Activated T-helper 17 cell treated with anti-CD3 and anti-CD28 coated beads, Interleukin-2, amount 50 U/mL, for 72 hours (primary cell): ENCODE results near the gene KLK8. TPM values are rescaled to one million over a fixed set of nuclear protein-coding genes. Genes with fewer than 3 reads are reported as not detected.

Experiments used
- ATAC-seq: fragments of 150-1000 bp; cut with Tn5 transposase; replicated peaks from 2 replicates; pipeline ENCODE4 v1.10.0; 2021; ENCODE audit warnings: mild to moderate bottlenecking, moderate library complexity
- H3K27ac Mint-ChIP-seq: one replicate; pipeline ENCODE4 v1.8.0; 2022; ENCODE audit warnings: mixed read lengths
- H3K27me3 Mint-ChIP-seq: one replicate; pipeline ENCODE4 v1.8.0; 2022; ENCODE audit warnings: mixed read lengths
- H3K36me3 Mint-ChIP-seq: one replicate; pipeline ENCODE4 v1.8.0; 2022; ENCODE audit warnings: low read depth, mild to moderate bottlenecking, mixed read lengths
- H3K4me1 Mint-ChIP-seq: one replicate; pipeline ENCODE4 v1.8.0; 2022; ENCODE audit warnings: mixed read lengths
- H3K4me3 Mint-ChIP-seq: one replicate; pipeline ENCODE4 v1.8.0; 2022; ENCODE audit warnings: mild to moderate bottlenecking, mixed read lengths
- H3K9me3 Mint-ChIP-seq: one replicate; pipeline ENCODE4 v1.8.0; 2022; ENCODE audit warnings: mixed read lengths
- total RNA-seq, 2 donors: library from RNA; stranded (reverse); gene quantifications; one replicate each; pipeline ENCODE4 v1.2.3, GENCODE V29; 2022

The KLK8 gene
- total RNA-seq, result not detected

- no peak within 1 kb of the TSS for H3K4me3 Mint-ChIP-seq
These were observed at the start of gene KLK8 for GRCh38 chr19:51001515-51001914. KLK8 (minus strand) TSS chr19:51001604; CDS start chr19:51001167, 437 bp downstream.

GRCh38 chr19:51047031-51047335 lies 45.6 kb upstream of the KLK8 start:
- Mint-ChIP-seq H3K4me3 (no peak overlapping the region), H3K9me3 (no peaks in the 10 kb centered on the region), H3K27ac (no peak overlapping the region), H3K36me3 (no peaks in the 10 kb centered on the region), H3K27me3 (peaks cover 9% of the 10 kb centered on the region), H3K4me1 (no peaks in the 10 kb centered on the region)
- ATAC-seq, result no peak

More at GRCh38 chr19:51001515-51001914, at the start of gene KLK8:
- Mint-ChIP-seq H3K4me1 (no peaks in the 10 kb centered on the region), H3K9me3 (no peaks in the 10 kb centered on the region), H3K27ac (no peak within 1 kb of the TSS), H3K36me3 (no peaks in the 10 kb centered on the region), H3K27me3 (peaks cover 49% of the 10 kb centered on the region)
- no peak for ATAC-seq

GRCh38 chr19:51044327-51044726 lies 42.9 kb upstream of the KLK8 start:
- Mint-ChIP-seq H3K9me3 (no peaks in the 10 kb centered on the region), H3K4me1 (no peaks in the 10 kb centered on the region), H3K27me3 (peaks cover 9% of the 10 kb centered on the region), H3K36me3 (no peaks in the 10 kb centered on the region), H3K4me3 (no peak overlapping the region), H3K27ac (no peak overlapping the region)
- no peak for ATAC-seq

GRCh38 chr19:51043497-51043896 lies 42.1 kb upstream of the KLK8 start:
- H3K9me3 Mint-ChIP-seq, result no peaks in the 10 kb centered on the region
- no peaks in the 10 kb centered on the region for H3K4me1 Mint-ChIP-seq
- peaks cover 9% of the 10 kb centered on the region for H3K27me3 Mint-ChIP-seq
- no peak overlapping the region for H3K27ac Mint-ChIP-seq
- no peak overlapping the region for H3K4me3 Mint-ChIP-seq
- H3K36me3 Mint-ChIP-seq, result no peaks in the 10 kb centered on the region
- no peak for ATAC-seq

GRCh38 chr19:51040151-51040550 lies 38.7 kb upstream of the KLK8 start:
- no peaks in the 10 kb centered on the region for H3K4me1 Mint-ChIP-seq
- no peaks in the 10 kb centered on the region for H3K36me3 Mint-ChIP-seq
- ATAC-seq, result no peak
- H3K27me3 Mint-ChIP-seq, result no peaks in the 10 kb centered on the region
- no peak overlapping the region for H3K27ac Mint-ChIP-seq
- no peak overlapping the region for H3K4me3 Mint-ChIP-seq
- no peaks in the 10 kb centered on the region for H3K9me3 Mint-ChIP-seq

- Mint-ChIP-seq H3K27ac (no peak overlapping the region), H3K9me3 (no peaks in the 10 kb centered on the region), H3K4me3 (no peak overlapping the region), H3K36me3 (no peaks in the 10 kb centered on the region), H3K27me3 (peaks cover 11% of the 10 kb centered on the region), H3K4me1 (no peaks in the 10 kb centered on the region)
- ATAC-seq, result no peak
These were observed 35.1 kb upstream of the KLK8 start for GRCh38 chr19:51036519-51036918.

- Mint-ChIP-seq H3K36me3 (no peaks in the 10 kb centered on the region), H3K9me3 (no peaks in the 10 kb centered on the region), H3K4me1 (no peaks in the 10 kb centered on the region), H3K27ac (no peak within 1 kb of the TSS), H3K27me3 (peaks cover 20% of the 10 kb centered on the region), H3K4me3 (no peak within 1 kb of the TSS)
- no peak for ATAC-seq
These were observed 33.3 kb upstream of the KLK8 start, which contains the start of gene KLK12 for GRCh38 chr19:51034704-51035103. KLK12 (minus strand) TSS chr19:51035002; CDS start chr19:51034621, 381 bp downstream.

GRCh38 chr19:51031880-51032225 lies 30.4 kb upstream of the KLK8 start:
- no peak overlapping the region for H3K4me3 Mint-ChIP-seq
- no peaks in the 10 kb centered on the region for H3K9me3 Mint-ChIP-seq
- no peak overlapping the region for H3K27ac Mint-ChIP-seq
- peaks cover 30% of the 10 kb centered on the region for H3K27me3 Mint-ChIP-seq
- no peaks in the 10 kb centered on the region for H3K36me3 Mint-ChIP-seq
- no peaks in the 10 kb centered on the region for H3K4me1 Mint-ChIP-seq
- no peak for ATAC-seq

- Mint-ChIP-seq H3K27me3 (peaks cover 34% of the 10 kb centered on the region), H3K4me1 (no peaks in the 10 kb centered on the region), H3K4me3 (no peak overlapping the region), H3K36me3 (no peaks in the 10 kb centered on the region), H3K9me3 (no peaks in the 10 kb centered on the region), H3K27ac (no peak overlapping the region)
- ATAC-seq, result no peak
These were observed 29.9 kb upstream of the KLK8 start for GRCh38 chr19:51031220-51031879.

- H3K4me1 Mint-ChIP-seq, result no peaks in the 10 kb centered on the region
- no peaks in the 10 kb centered on the region for H3K36me3 Mint-ChIP-seq
- no peak overlapping the region for H3K4me3 Mint-ChIP-seq
- H3K9me3 Mint-ChIP-seq, result no peaks in the 10 kb centered on the region
- no peak overlapping the region for H3K27ac Mint-ChIP-seq
- no peak for ATAC-seq
- H3K27me3 Mint-ChIP-seq, result peaks cover 34% of the 10 kb centered on the region
These were observed 29.2 kb upstream of the KLK8 start for GRCh38 chr19:51030631-51031030.

- Mint-ChIP-seq H3K4me1 (no peaks in the 10 kb centered on the region), H3K9me3 (no peaks in the 10 kb centered on the region), H3K36me3 (no peaks in the 10 kb centered on the region), H3K27ac (no peak overlapping the region), H3K27me3 (peaks cover 37% of the 10 kb centered on the region), H3K4me3 (no peak overlapping the region)
- no peak for ATAC-seq
These were observed 28.3 kb upstream of the KLK8 start for GRCh38 chr19:51029718-51030117.

GRCh38 chr19:51027873-51028272 lies 26.5 kb upstream of the KLK8 start:
- Mint-ChIP-seq H3K4me3 (no peak overlapping the region), H3K4me1 (no peaks in the 10 kb centered on the region), H3K9me3 (no peaks in the 10 kb centered on the region), H3K27ac (no peak overlapping the region), H3K27me3 (peaks cover 40% of the 10 kb centered on the region), H3K36me3 (no peaks in the 10 kb centered on the region)
- no peak for ATAC-seq

- H3K9me3 Mint-ChIP-seq, result no peaks in the 10 kb centered on the region
- H3K27ac Mint-ChIP-seq, result no peak overlapping the region
- peaks cover 46% of the 10 kb centered on the region for H3K27me3 Mint-ChIP-seq
- no peak for ATAC-seq
- H3K36me3 Mint-ChIP-seq, result no peaks in the 10 kb centered on the region
- H3K4me3 Mint-ChIP-seq, result no peak overlapping the region
- H3K4me1 Mint-ChIP-seq, result no peaks in the 10 kb centered on the region
These were observed 25.9 kb upstream of the KLK8 start for GRCh38 chr19:51027126-51027806.

GRCh38 chr19:51026554-51026831 lies 25.1 kb upstream of the KLK8 start, which contains the start of gene KLK11:
KLK11 (minus strand) TSS chr19:51026616; CDS start chr19:51025631, 985 bp downstream.
- ATAC-seq, result no peak
- Mint-ChIP-seq H3K27me3 (peaks cover 44% of the 10 kb centered on the region), H3K9me3 (no peaks in the 10 kb centered on the region), H3K4me3 (no peak within 1 kb of the TSS), H3K36me3 (no peaks in the 10 kb centered on the region), H3K27ac (no peak within 1 kb of the TSS), H3K4me1 (no peaks in the 10 kb centered on the region)

- no peak overlapping the region for H3K27ac Mint-ChIP-seq
- no peaks in the 10 kb centered on the region for H3K4me1 Mint-ChIP-seq
- H3K36me3 Mint-ChIP-seq, result no peaks in the 10 kb centered on the region
- H3K9me3 Mint-ChIP-seq, result no peaks in the 10 kb centered on the region
- peaks cover 39% of the 10 kb centered on the region for H3K27me3 Mint-ChIP-seq
- no peak for ATAC-seq
- no peak overlapping the region for H3K4me3 Mint-ChIP-seq
These were observed 24.6 kb upstream of the KLK8 start for GRCh38 chr19:51025809-51026553.
